ENCODE measurements around the gene C17orf58. TPM values are rescaled to one million over a fixed set of nuclear protein-coding genes. Genes with fewer than 3 reads are reported as not detected.

C17orf58 gene
- total and polyA plus RNA-seq, 2 of the 8 experiments (the other 6 are each of a cell fraction or from before 2014, with no cell fraction given) = 22.6 to 24.1 TPM

GRCh38 chr17:68006797-68007196 lies 10.5 kb upstream of the C17orf58 start:
- Histone ChIP-seq H4K20me1 (replicated peaks in 1 of 2; ENCODE audit: control insufficient read depth in 1 of 2, insufficient read depth in 2 of 2, low read length in 2 of 2) (no peaks in the 10 kb centered on the region), H3K9me3 (ENCODE audit: insufficient read depth in 2 of 2, low read depth in 1 of 2, low read length in 1 of 2) (no peaks in the 10 kb centered on the region; a peak in 1 of 4 replicates), H2AK5ac (ENCODE audit: low read depth, low read length) (no peak overlapping the region), H3K56ac (replicated peaks; ENCODE audit: insufficient read length, low read depth, low read length) (no peak overlapping the region), H3K23me2 (ENCODE audit: low read depth, low read length) (no peaks in the 10 kb centered on the region), H3K4ac (replicated peaks; ENCODE audit: insufficient read length, low read depth, low read length) (no peak overlapping the region), H3K18ac (ENCODE audit: extremely low read depth, low read length) (no peak overlapping the region), H4K5ac (ENCODE audit: insufficient read length, low read depth, low read length) (no peak overlapping the region), H2AFZ (ENCODE audit: low read length) (no peak overlapping the region), H4K8ac (ENCODE audit: extremely low read depth, insufficient read depth, low read length) (no peak overlapping the region), H2BK12ac (ENCODE audit: low read depth, low read length) (no peak overlapping the region), H2BK5ac (ENCODE audit: low read depth, low read length) (no peak overlapping the region), H3K4me1 (replicated peaks in 1 of 4; ENCODE audit: control insufficient read depth in 3 of 4, insufficient read depth in 4 of 4, low read length in 3 of 4) (no peaks in the 10 kb centered on the region), H4K91ac (replicated peaks; ENCODE audit: insufficient read length, low read length) (no peak overlapping the region), H2BK20ac (ENCODE audit: low read length) (no peak overlapping the region), H2BK15ac (ENCODE audit: low read length) (no peak overlapping the region), H3K4me2 (ENCODE audit: insufficient read depth in 1 of 2, low read depth in 2 of 2, low read length in 2 of 2) (no peak overlapping the region), H3K27ac (ENCODE audit: low read depth, low read length) (no peak overlapping the region), H3K79me2 (ENCODE audit: control insufficient read depth in 1 of 2, insufficient read depth in 2 of 2, low read length in 2 of 2) (no peaks in the 10 kb centered on the region), H2BK120ac (replicated peaks; ENCODE audit: low read depth, low read length) (no peak overlapping the region), H3K79me1 (ENCODE audit: low read depth, low read length) (no peaks in the 10 kb centered on the region), H3K14ac (ENCODE audit: insufficient read length) (no peak overlapping the region), H3K23ac (ENCODE audit: insufficient read length) (no peak overlapping the region), H3K36me3 (ENCODE audit: control insufficient read depth in 2 of 4, insufficient read depth in 4 of 4, low read length in 3 of 4) (no peaks in the 10 kb centered on the region), H3K4me3 (ENCODE audit: extremely low read depth in 1 of 4, insufficient read depth in 2 of 4, low read depth in 3 of 4, low read length in 4 of 4) (no peak overlapping the region), H3K27me3 (replicated peaks in 1 of 4; ENCODE audit: control insufficient read depth in 3 of 4, extremely low read depth in 1 of 4, insufficient read depth in 3 of 4, low read length in 3 of 4) (no peaks in the 10 kb centered on the region), H3K9ac (replicated peaks in 1 of 4; ENCODE audit: extremely low read depth in 1 of 4, low read depth in 3 of 4, low read length in 3 of 4) (no peak overlapping the region)
- DNase-seq (ENCODE audit: low read depth in 1 of 2, low spot score in 2 of 2) (no peak), FAIRE-seq (no peak)
- ChIA-PET POLR2A (ENCODE audit: partially characterized antibody) (interaction anchor here (0.7 to 1.5 kb wide), 6 partner anchors 13 to 32 kb away, joined by 3 to 4 read pairs (median 3); no protein-coding TSS in a partner anchor), CTCF (ENCODE audit: partially characterized antibody) (interaction anchor here (0.6 to 2.0 kb wide), 5 partner anchors 9 to 270 kb away, joined by 3 to 10 read pairs (median 6); no protein-coding TSS in a partner anchor)
- no peak for TF ChIP-seq KDM4A (IDR thresholded peaks at IDR 0.05; ENCODE audit: low read depth, low read length, severe bottlenecking)
- TF ChIP-seq GTF2F1 (IDR thresholded peaks at IDR 0.05; ENCODE audit: borderline replicate concordance, low read depth, low read length) = no peak
- TF ChIP-seq BCL11A (IDR thresholded peaks at IDR 0.05; ENCODE audit: low read depth in 2 of 2, low read length in 2 of 2) = no peak
- TF ChIP-seq TCF12 (IDR thresholded peaks at IDR 0.05; ENCODE audit: low read depth, low read length) = no peak
- TF ChIP-seq CTBP2 (IDR thresholded peaks at IDR 0.05; ENCODE audit: borderline replicate concordance, insufficient read depth, insufficient read length, low read length) = no peak
- TF ChIP-seq RAD21 (IDR thresholded peaks at IDR 0.05 in 1 of 2, conservative IDR thresholded peaks at IDR 0.05 in 1 of 2; ENCODE audit: low read depth in 2 of 2, low read length in 2 of 2) = no peak
- TF ChIP-seq JUN (IDR thresholded peaks at IDR 0.05; ENCODE audit: low read depth, low read length) = no peak
- 88% methylated on average over 6 of the region's 6 CpGs; no CpG with 5 or more reads in 1 of the 2 experiments for WGBS, 2 experiments (ENCODE audit: extremely low coverage in 1 of 2, insufficient coverage in 1 of 2, insufficient read length in 1 of 2, insufficient replicate concordance in 2 of 2, low coverage in 1 of 2, low lambda C conversion rate in 2 of 2, missing lambda C conversion rate in 1 of 2)

Data from H1 (cell line).